ENCODE results near the gene PRSS23.

The PRSS23 gene

GRCh38 chr11:86790867-86791849 lies 9.2 kb upstream of the PRSS23 start:
- DNase-seq = no peak

GRCh38 chr11:86792150-86792549 lies 8.2 kb upstream of the PRSS23 start:
- DNase-seq = no peak

- DNase-seq = no peak
Observed at GRCh38 chr11:86793307-86793706, 7.0 kb upstream of the PRSS23 start.

GRCh38 chr11:86795511-86795910 lies 4.8 kb upstream of the PRSS23 start:
- DNase-seq = no peak

- DNase-seq = no peak
Observed at GRCh38 chr11:86795949-86796348, 4.4 kb upstream of the PRSS23 start.

GRCh38 chr11:86797133-86797532 lies 3.2 kb upstream of the PRSS23 start:
- no peak for DNase-seq

GRCh38 chr11:86798988-86799387 lies 1.4 kb upstream of the PRSS23 start:
- no peak for DNase-seq

- DNase-seq = peak in 8 of 56 donors; percentile 1 to 42 (median 18)
Observed at GRCh38 chr11:86799680-86800075, 664 bp upstream of the PRSS23 start.

GRCh38 chr11:86800960-86801272 lies 574 bp downstream of the PRSS23 start:
- peak in 1 of 56 donors; percentile 3 for DNase-seq

GRCh38 chr11:86801364-86801763 lies 1.0 kb downstream of the PRSS23 start:
- no peak for DNase-seq

GRCh38 chr11:86802146-86802545 lies 1.8 kb downstream of the PRSS23 start:
- no peak for DNase-seq

GRCh38 chr11:86802601-86803051 lies 2.3 kb downstream of the PRSS23 start:
- DNase-seq = peak in 6 of 56 donors; percentile 0 to 29 (median 4)

GRCh38 chr11:86803136-86804045 lies 3.0 kb downstream of the PRSS23 start:
- DNase-seq = no peak

GRCh38 chr11:86804951-86805350 lies 4.6 kb downstream of the PRSS23 start:
- no peak for DNase-seq

- no peak for DNase-seq
Observed at GRCh38 chr11:86805873-86806310, 5.5 kb downstream of the PRSS23 start.

- DNase-seq = no peak
Observed at GRCh38 chr11:86806903-86807302, 6.6 kb downstream of the PRSS23 start.

- DNase-seq = no peak
Observed at GRCh38 chr11:86807360-86807759, 7.0 kb downstream of the PRSS23 start.

- peak in 2 of 56 donors; percentile 3 to 28 for DNase-seq
Observed at GRCh38 chr11:86809561-86809960, 9.2 kb downstream of the PRSS23 start.

GRCh38 chr11:86810288-86810687 lies 9.9 kb downstream of the PRSS23 start:
- DNase-seq = no peak

- no peak for DNase-seq
Observed at GRCh38 chr11:86811637-86812321, 11.4 kb downstream of the PRSS23 start.

GRCh38 chr11:86812322-86812670 lies 12.0 kb downstream of the PRSS23 start:
- DNase-seq = no peak

GRCh38 chr11:86812981-86813380 lies 12.6 kb downstream of the PRSS23 start:
- no peak for DNase-seq

Measured in amygdala (tissue), 56 donors.